HepG2 (cell line): ENCODE results near the gene DHRS12.

ENCODE experiments used
- RFXAP ChIP-seq: sonication (generic); formaldehyde crosslinking; IDR thresholded peaks from 2 replicates; pipeline ENCODE4 v1.4.0; 2020; ENCODE audit warnings: missing genetic modification reagents, borderline replicate concordance
- TFAP4 ChIP-seq: sonication (generic); IDR thresholded peaks from 2 replicates; pipeline ENCODE4 v1.6.1; 2016; ENCODE audit warnings: low read depth, borderline replicate concordance

GRCh38 chr13:51807041-51807440 is 3.1 kb upstream of the DHRS12 start:
- TF ChIP-seq TFAP4 (no peak), RFXAP (CRISPR knock-in tag) (no peak)
